Colonic mucosa (tissue), 4 donors: ENCODE results near the gene METTL1. TPM values are rescaled to one million over a fixed set of nuclear protein-coding genes. Genes with fewer than 3 reads are reported as not detected.
A peak's percentile ranks its signal among the peaks of the same experiment; 100 is the strongest.

Experiments
- DNase-seq: peaks from one replicate; pipeline ENCODE4 v3.0.0-alpha.2; 2020
- H3K27ac ChIP-seq: fragments of 200-600 bp; one replicate; pipeline ENCODE4 v1.8.0; 2021
- H3K27me3 ChIP-seq: fragments of 200-600 bp; one replicate; pipeline ENCODE4 v1.8.0; 2021
- H3K36me3 ChIP-seq: fragments of 200-600 bp; one replicate; pipeline ENCODE4 v1.8.0; 2021
- H3K4me1 ChIP-seq: fragments of 200-600 bp; one replicate; pipeline ENCODE4 v1.8.0; 2021; ENCODE audit warnings: mild to moderate bottlenecking
- H3K4me3 ChIP-seq: fragments of 200-600 bp; one replicate; pipeline ENCODE4 v1.8.0; 2021
- H3K9ac ChIP-seq, 2 donors: one replicate each; pipeline ENCODE4 v1.7.0; 2013; ENCODE audit warnings: control low read depth in 2 of 2, low read depth in 2 of 2, low read length in 2 of 2
- H3K9me3 ChIP-seq: fragments of 200-600 bp; one replicate; pipeline ENCODE4 v1.8.0; 2021
- intact Hi-C: fragments of 100-400 bp; cut with DNase I; formaldehyde crosslinking; loops from one replicate; pipeline ENCODE4 v1.14.1; 2022
- total RNA-seq, 2 donors: library from RNA; stranded (reverse); fragmentation: NEBNext Ultra II Directional in 1 of 2; extraction: Animal tissue kit (Norgen Biotek cat#: 25700) in 1 of 2; gene quantifications; one replicate each; pipeline ENCODE4 v1.2.1, GENCODE V29; 2021
- TF ChIP-seq, protein P1 (sequence below): fragments of 200-600 bp; IDR thresholded peaks from one replicate; pipeline ENCODE4 v1.8.0; 2022; ENCODE audit warnings: antibody characterized with exemption, mild to moderate bottlenecking
- donor health status: healthy.
- donor health status: DM: no; HTN: no; CAD: no.
- donor health status: DM: no; HTN: no; CAD: no.

The METTL1 gene
- total RNA-seq, 2 donors from 2014 or later: 7.1 to 18.9 TPM

GRCh38 chr12:57796996-57797395 is 25.1 kb upstream of the METTL1 start:
- DNase-seq: no peak

GRCh38 chr12:57795354-57795753 is 23.4 kb upstream of the METTL1 start:
- Histone ChIP-seq H3K36me3 (no peaks in the 10 kb centered on the region), H3K4me3 (no peak overlapping the region), H3K9ac (no peak overlapping the region), H3K27ac (no peak overlapping the region), H3K27me3 (no peaks in the 10 kb centered on the region), H3K9me3 (no peaks in the 10 kb centered on the region), H3K4me1 (no peaks in the 10 kb centered on the region)
- intact Hi-C loops: no loop called here
- TF ChIP-seq, protein P1, sequence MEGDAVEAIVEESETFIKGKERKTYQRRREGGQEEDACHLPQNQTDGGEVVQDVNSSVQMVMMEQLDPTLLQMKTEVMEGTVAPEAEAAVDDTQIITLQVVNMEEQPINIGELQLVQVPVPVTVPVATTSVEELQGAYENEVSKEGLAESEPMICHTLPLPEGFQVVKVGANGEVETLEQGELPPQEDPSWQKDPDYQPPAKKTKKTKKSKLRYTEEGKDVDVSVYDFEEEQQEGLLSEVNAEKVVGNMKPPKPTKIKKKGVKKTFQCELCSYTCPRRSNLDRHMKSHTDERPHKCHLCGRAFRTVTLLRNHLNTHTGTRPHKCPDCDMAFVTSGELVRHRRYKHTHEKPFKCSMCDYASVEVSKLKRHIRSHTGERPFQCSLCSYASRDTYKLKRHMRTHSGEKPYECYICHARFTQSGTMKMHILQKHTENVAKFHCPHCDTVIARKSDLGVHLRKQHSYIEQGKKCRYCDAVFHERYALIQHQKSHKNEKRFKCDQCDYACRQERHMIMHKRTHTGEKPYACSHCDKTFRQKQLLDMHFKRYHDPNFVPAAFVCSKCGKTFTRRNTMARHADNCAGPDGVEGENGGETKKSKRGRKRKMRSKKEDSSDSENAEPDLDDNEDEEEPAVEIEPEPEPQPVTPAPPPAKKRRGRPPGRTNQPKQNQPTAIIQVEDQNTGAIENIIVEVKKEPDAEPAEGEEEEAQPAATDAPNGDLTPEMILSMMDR: no peak
- no peak for DNase-seq

More at GRCh38 chr12:57796996-57797395, 25.1 kb upstream of the METTL1 start:
- TF ChIP-seq, protein P1: no peak
- no peak overlapping the region for H3K9ac ChIP-seq
- H3K9me3 ChIP-seq: no peaks in the 10 kb centered on the region
- no peaks in the 10 kb centered on the region for H3K27me3 ChIP-seq
- H3K4me1 ChIP-seq: no peaks in the 10 kb centered on the region
- H3K36me3 ChIP-seq: peaks cover 1% of the 10 kb centered on the region
- H3K4me3 ChIP-seq: no peak overlapping the region
- H3K27ac ChIP-seq: no peak overlapping the region
- intact Hi-C loops: no loop called here

- H3K4me1 ChIP-seq: no peaks in the 10 kb centered on the region
- H3K9ac ChIP-seq: no peak overlapping the region
- H3K27me3 ChIP-seq: no peaks in the 10 kb centered on the region
- H3K36me3 ChIP-seq: no peaks in the 10 kb centered on the region
- intact Hi-C loops: no loop called here
- no peak overlapping the region for H3K4me3 ChIP-seq
- TF ChIP-seq, protein P1: no peak
- DNase-seq: no peak
- no peak overlapping the region for H3K27ac ChIP-seq
- H3K9me3 ChIP-seq: no peaks in the 10 kb centered on the region
Measured at GRCh38 chr12:57793920-57794319, 22.0 kb upstream of the METTL1 start.

DNA sequence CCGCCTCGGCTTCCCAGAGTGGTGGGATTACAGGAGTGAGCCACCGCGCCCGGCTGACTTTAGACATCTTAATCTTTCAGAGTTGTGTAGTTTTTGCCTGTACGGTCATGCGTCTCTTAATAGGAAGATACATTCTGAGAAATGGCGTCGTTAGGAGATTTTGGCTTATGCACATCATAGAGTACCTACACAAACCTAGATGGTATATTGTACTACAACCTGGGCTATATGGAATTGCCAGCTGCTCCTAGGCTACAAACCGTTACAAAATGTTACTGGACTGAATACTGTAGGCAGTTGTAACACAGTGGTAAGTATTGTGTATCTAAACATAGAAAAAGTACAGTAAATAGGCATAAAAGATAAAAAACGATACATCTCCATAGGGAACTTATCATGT is 12.0 kb upstream of the METTL1 start:
- H3K27me3 ChIP-seq: no peaks in the 10 kb centered on the region
- intact Hi-C loops: loop anchor here (5.0 kb wide), 1 partner anchor 48 kb away; no protein-coding TSS in a partner anchor
- no peak overlapping the region for H3K4me3 ChIP-seq
- H3K36me3 ChIP-seq: no peaks in the 10 kb centered on the region
- H3K27ac ChIP-seq: no peak overlapping the region
- H3K9me3 ChIP-seq: no peaks in the 10 kb centered on the region
- TF ChIP-seq, protein P1: no peak
- H3K9ac ChIP-seq: no peak overlapping the region
- no peak for DNase-seq
- H3K4me1 ChIP-seq: no peaks in the 10 kb centered on the region

DNA sequence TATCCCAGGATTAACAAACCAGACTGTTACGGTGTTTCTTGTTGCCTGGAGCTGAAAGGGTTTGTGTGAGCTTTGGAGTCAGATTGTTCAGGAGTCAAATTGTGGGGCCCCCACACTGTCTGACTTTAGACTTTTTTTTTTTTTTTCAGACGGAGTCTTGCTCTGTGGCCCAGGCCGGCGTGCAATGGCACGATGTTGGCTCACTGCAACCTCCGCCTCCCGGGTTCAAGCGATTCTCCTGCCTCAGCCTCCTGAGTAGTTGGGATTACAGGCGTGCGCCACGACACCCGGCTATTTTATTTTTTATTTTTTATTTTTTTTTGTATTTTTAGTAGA is 11.5 kb upstream of the METTL1 start:
- Histone ChIP-seq H3K36me3 (no peaks in the 10 kb centered on the region), H3K27ac (no peak overlapping the region)

More for the DNA sequence above, 11.5 kb upstream of the METTL1 start:
- TF ChIP-seq, protein P1: no peak
- H3K4me3 ChIP-seq: peak overlapping the region; percentile 87
- intact Hi-C loops: loop anchor here (5.0 kb wide), 1 partner anchor 49 kb away; no protein-coding TSS in a partner anchor
- no peaks in the 10 kb centered on the region for H3K27me3 ChIP-seq
- H3K9me3 ChIP-seq: no peaks in the 10 kb centered on the region
- no peak for DNase-seq
- H3K9ac ChIP-seq: peak overlapping the region; percentile 83 to 98
- no peaks in the 10 kb centered on the region for H3K4me1 ChIP-seq
